ENCODE results near the gene GRIN3A.

GRCh38 chr9:101708855-101709254 lies 29.6 kb downstream of the GRIN3A start:
- TF ChIP-seq CTCF (IDR thresholded peaks at IDR 0.05) (no peak), POLR2A (IDR thresholded peaks at IDR 0.05) (no peak)

Data from heart left ventricle (tissue), 13 donors.